Activated CD8-positive, alpha-beta memory T cell treated with anti-CD3 and anti-CD28 coated beads, Interleukin-2, amount 50 U/mL, for 1 hour (primary cell): ENCODE results near the gene RBM10.

Experiments
- DNase-seq: peaks from one replicate; pipeline ENCODE4 v3.0.0-alpha.2; 2020; ENCODE audit errors: extremely low read depth

RBM10 gene

GRCh38 chrX:47234583-47234982 is 89.6 kb downstream of the RBM10 start:
- DNase-seq = no peak

GRCh38 chrX:47235691-47236103 is 90.7 kb downstream of the RBM10 start:
- DNase-seq = no peak
